A549 (cell line): ENCODE data around the gene CALR3. TPM values are rescaled to one million over a fixed set of nuclear protein-coding genes. Genes with fewer than 3 reads are reported as not detected.

ENCODE experiments used
- ATAC-seq, 2 experiments: fragments of 200-7000 bp in 1 of 2; fragments of >200 bp in 1 of 2; cut with Nextera tagmentation in 1 of 2; cut with Tn5 transposase in 1 of 2; 3 replicates each; pipeline versions ENCODE4 v1.8.0 to v1.9.1; 2018 to 2020; ENCODE audit warnings: mild to moderate bottlenecking in 1 of 2, moderate library complexity in 1 of 2
- CTCF ChIA-PET: fragments of 300-600 bp; sonication (Branson Sonifier 250); formaldehyde crosslinking; extraction: SDS; loops from one replicate; lab custom pipeline; 2021; ENCODE audit warnings: antibody characterized with exemption, inconsistent platforms; lab: Yijun Ruan, JAX
- POLR2A ChIA-PET: fragments of 350-600 bp; formaldehyde crosslinking; extraction: SDS; loops from one replicate; lab custom pipeline; 2021; ENCODE audit warnings: antibody characterized with exemption, inconsistent platforms; lab: Yijun Ruan, JAX
- DNase-seq, 2 experiments: peaks; one replicate each; pipeline versions ENCODE4 v3.0.0 to v3.0.0-alpha.2; 2011 to 2016; ENCODE audit warnings: low read depth in 1 of 2, low spot score in 1 of 2
- FAIRE-seq: peaks from 2 replicates; lab custom pipeline; 2011; peaks lifted over from hg19 to GRCh38; lab: Jason Lieb, UNC
- H3K27ac ChIP-seq, 2 experiments: fragments of >200 bp; sonication (Bioruptor Twin); formaldehyde crosslinking; 3 replicates each; pipeline ENCODE4 v1.5.1; 2016 to 2017
- H3K4me1 ChIP-seq: fragments of >200 bp; sonication (Bioruptor Twin); formaldehyde crosslinking; 3 replicates; pipeline ENCODE4 v1.6.1; 2016
- H3K4me2 ChIP-seq: fragments of >200 bp; sonication (Bioruptor Twin); formaldehyde crosslinking; 3 replicates; pipeline ENCODE4 v1.6.1; 2016
- H3K4me3 ChIP-seq: fragments of >200 bp; sonication (Bioruptor Twin); formaldehyde crosslinking; 3 replicates; pipeline ENCODE4 v1.5.1; 2016
- H3K9me3 ChIP-seq: fragments of >200 bp; sonication (Bioruptor Twin); formaldehyde crosslinking; 3 replicates; pipeline ENCODE4 v1.6.1; 2016
- ATOH8 ChIP-seq: fragments of 250-450 bp; sonication (Bioruptor Pico); IDR thresholded peaks from 2 replicates; pipeline ENCODE4 v1.5.0; 2020; ENCODE audit warnings: low read depth, mild to moderate bottlenecking, moderate library complexity
- BHLHE40 ChIP-seq: IDR thresholded peaks from 2 replicates; pipeline ENCODE4 v1.6.1; 2012; ENCODE audit warnings: low read depth, low read length, inconsistent platforms
- CBX2 ChIP-seq: fragments of 200-600 bp; sonication (generic); IDR thresholded peaks from 2 replicates; pipeline ENCODE4 v1.6.1; 2016; ENCODE audit warnings: low read depth, mild to moderate bottlenecking, borderline replicate concordance
- CTCF ChIP-seq: fragments of >200 bp; sonication (Bioruptor Twin); formaldehyde crosslinking; IDR thresholded peaks from 3 replicates; pipeline ENCODE4 v1.5.1; 2016
- FOSB ChIP-seq: fragments of 250-450 bp; sonication (Bioruptor Pico); IDR thresholded peaks from 2 replicates; pipeline ENCODE4 v1.5.0; 2020; ENCODE audit warnings: mild to moderate bottlenecking, moderate library complexity
- FOSL2 ChIP-seq, 2 experiments: fragments of 450-650 bp in 1 of 2; fragments of >200 bp in 1 of 2; sonication (Bioruptor Twin) in 1 of 2; formaldehyde crosslinking; IDR thresholded peaks; 2 replicates each; pipeline versions ENCODE4 v1.5.0 to v1.6.1; 2016 to 2020; ENCODE audit warnings: mild to moderate bottlenecking in 1 of 2, moderate library complexity in 1 of 2
- HDAC2 ChIP-seq: fragments of 200-600 bp; sonication (generic); IDR thresholded peaks from 2 replicates; pipeline ENCODE4 v1.6.1; 2016
- HES2 ChIP-seq: fragments of >200 bp; sonication (Bioruptor Twin); formaldehyde crosslinking; IDR thresholded peaks from 2 replicates; pipeline ENCODE4 v1.6.1; 2016
- KDM1A ChIP-seq: fragments of 200-600 bp; sonication (generic); IDR thresholded peaks from 2 replicates; pipeline ENCODE4 v1.6.1; 2016; ENCODE audit warnings: low read depth, mild to moderate bottlenecking
- MAX ChIP-seq: IDR thresholded peaks from 2 replicates; pipeline ENCODE4 v1.6.1; 2012
- MAZ ChIP-seq: fragments of 150-350 bp; IDR thresholded peaks from 2 replicates; pipeline ENCODE4 v1.6.1; 2014; ENCODE audit warnings: antibody characterized with exemption, low read depth, low read length, borderline replicate concordance
- MYC ChIP-seq: IDR thresholded peaks from 2 replicates; pipeline ENCODE4 v1.6.1; 2012; ENCODE audit warnings: mild to moderate bottlenecking, inconsistent platforms, low read length, improper control_type of control experiment, borderline replicate concordance
- NFE2L2 ChIP-seq: fragments of 150-350 bp; conservative IDR thresholded peaks from 2 replicates; pipeline ENCODE4 v1.6.1; 2014; ENCODE audit warnings: low read length
- NR3C1 ChIP-seq: fragments of >200 bp; sonication (Bioruptor Twin); formaldehyde crosslinking; IDR thresholded peaks from 3 replicates; pipeline ENCODE4 v1.6.1; 2017
- POLR2A ChIP-seq: IDR thresholded peaks from 2 replicates; pipeline ENCODE4 v1.6.1; 2012; ENCODE audit warnings: mild to moderate bottlenecking, low read length
- POLR2AphosphoS2 ChIP-seq: conservative IDR thresholded peaks from 2 replicates; pipeline ENCODE4 v1.6.1; 2012; ENCODE audit warnings: low read length, improper control_type of control experiment, inconsistent platforms
- RARB ChIP-seq: fragments of 250-450 bp; sonication (Bioruptor Pico); IDR thresholded peaks from 2 replicates; pipeline ENCODE4 v1.8.0; 2021; ENCODE audit warnings: mild to moderate bottlenecking, moderate library complexity
- TP53 ChIP-seq: fragments of 250-450 bp; sonication (Bioruptor Pico); IDR thresholded peaks from 2 replicates; pipeline ENCODE4 v1.5.0; 2021; ENCODE audit warnings: mild to moderate bottlenecking, moderate library complexity
- USF2 ChIP-seq: fragments of 450-650 bp; IDR thresholded peaks from 2 replicates; pipeline ENCODE4 v1.6.1; 2014; ENCODE audit warnings: antibody characterized with exemption
- ZFP36 ChIP-seq: fragments of 450-650 bp; IDR thresholded peaks from 2 replicates; pipeline ENCODE4 v1.6.1; 2014; ENCODE audit warnings: borderline replicate concordance; ENCODE audit not compliant: partially characterized antibody
- WGBS: methylation state at CpG from one replicate; pipeline ENCODE4 v1.1.6; 2017; ENCODE audit errors: missing lambda C conversion rate; 5-methylcytosine and 5-hydroxymethylcytosine counted together
- polyA plus RNA-seq, 4 experiments: library from polyadenylated mRNA; depleted of rRNA in 3 of 4; stranded (reverse); fragments of >200 nt; fragmentation: RNase III in 1 of 4; extraction: RNeasy Plus Mini Kit Qiagen cat#74134 plus additional on column Dnase treatment in 1 of 4; gene quantifications; 2 replicates in 3 of 4; 3 replicates in 1 of 4; pipeline ENCODE4 v1.2.3, GENCODE V29; 2011 to 2017

Gene CALR3
- polyA plus RNA-seq, 2 of the 4 experiments (the other 2 are of a cell fraction): 0.10 TPM; not detected in 1

- WGBS: 75% methylated on average over 2 of the region's 2 CpGs
- DNase-seq (no peak), ATAC-seq (no peak), FAIRE-seq (no peak)
- H3K9me3 ChIP-seq: no peaks in the 10 kb centered on the region
- POLR2A ChIA-PET: no interaction called here
- no peak for TF ChIP-seq HDAC2
- TF ChIP-seq FOSL2 (IDR thresholded peaks at IDR 0.05): no peak
- TF ChIP-seq FOSL2 (CRISPR knock-in tag; IDR thresholded peaks at IDR 0.05): no peak
- no peak for TF ChIP-seq CBX2
- no peak for TF ChIP-seq RARB (CRISPR knock-in tag)
- no peak for TF ChIP-seq ZFP36
- no peak for TF ChIP-seq BHLHE40
- no peak for TF ChIP-seq USF2
- TF ChIP-seq POLR2AphosphoS2: no peak
- TF ChIP-seq MAZ: no peak
- no peak overlapping the region for H3K4me2 ChIP-seq
- CTCF ChIA-PET: interaction anchor here (1.6 kb wide), 1 partner anchor 27 kb away, joined by 3 read pairs; no protein-coding TSS in a partner anchor
- no peak overlapping the region for H3K4me3 ChIP-seq
- no peak overlapping the region for H3K27ac ChIP-seq
- 0 out of 3 replicates have a peak, but pooled peaks cover 3% of the 10 kb centered on the region for H3K4me1 ChIP-seq
Observed at GRCh38 chr19:16444269-16444600, 51.7 kb downstream of the CALR3 start.

GRCh38 chr19:16442386-16443276, 53.3 kb downstream of the CALR3 start:
- no peaks in the 10 kb centered on the region for H3K9me3 ChIP-seq
- H3K4me3 ChIP-seq: no peak overlapping the region
- no peak overlapping the region for H3K4me2 ChIP-seq
- FAIRE-seq: no peak
- POLR2A ChIA-PET: interaction anchor here (0.5 kb wide), 1 partner anchor 101 kb away, joined by 5 read pairs; no protein-coding TSS in a partner anchor
- ATAC-seq: no peak
- TF ChIP-seq RARB (CRISPR knock-in tag): no peak
- no peak for TF ChIP-seq MYC
- no peak for TF ChIP-seq NR3C1
- TF ChIP-seq CTCF: no peak
- TF ChIP-seq POLR2A: no peak
- no peak for TF ChIP-seq POLR2AphosphoS2
- TF ChIP-seq MAZ: no peak
- no peak for TF ChIP-seq ATOH8 (CRISPR knock-in tag)
- no peak for TF ChIP-seq TP53 (CRISPR knock-in tag)
- no peak for TF ChIP-seq NFE2L2
- TF ChIP-seq FOSB (CRISPR knock-in tag): no peak
- TF ChIP-seq FOSL2 (IDR thresholded peaks at IDR 0.05): no peak
- no peak for TF ChIP-seq FOSL2 (CRISPR knock-in tag; IDR thresholded peaks at IDR 0.05)
- TF ChIP-seq MAX: no peak
- no peak for TF ChIP-seq HES2
- no peak for TF ChIP-seq KDM1A
- TF ChIP-seq, all 56 proteins: peak for 0
- CTCF ChIA-PET: interaction anchor here (0.8 to 2.5 kb wide), 6 partner anchors 11 to 49 kb away, joined by 3 to 10 read pairs (median 3); no protein-coding TSS in a partner anchor
- 0 out of 3 replicates have a peak, but pooled peaks cover 3% of the 10 kb centered on the region for H3K4me1 ChIP-seq
- WGBS: 94% methylated on average over 13 of the region's 19 CpGs
- H3K27ac ChIP-seq: no peak overlapping the region
- no peak for DNase-seq
